Fibroblast of peridontal ligament (primary cell): ENCODE measurements around the gene RNF217.
A peak's percentile ranks its signal among the peaks of the same experiment; 100 is the strongest.
"Not testable (repeated sequence)": the region's sequence is repeated elsewhere in the genome, so short reads cannot be mapped to it uniquely, and the experiment has no call there.

Experiments used
- DNase-seq: peaks from one replicate; pipeline ENCODE4 v3.0.0-alpha.2; 2010; ENCODE audit errors: extremely low read depth

The RNF217 gene

DNA sequence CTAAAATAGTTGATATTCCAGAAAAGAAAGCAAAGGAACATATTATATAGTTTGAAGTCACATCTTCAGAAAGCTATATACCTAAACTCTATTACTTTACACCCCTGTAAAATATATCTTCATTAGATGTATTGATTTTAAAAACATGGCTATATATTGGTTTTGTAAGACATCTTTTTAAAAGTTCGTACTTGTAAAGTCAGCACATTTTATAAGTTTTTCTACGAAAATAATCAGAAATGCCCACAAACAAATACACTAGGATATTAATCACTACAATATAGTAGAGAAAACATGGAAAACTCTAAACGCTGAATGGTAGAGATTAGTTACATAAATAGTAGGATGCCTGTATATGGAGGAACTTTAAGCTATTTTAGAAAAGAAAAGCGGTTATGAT lies 52.9 kb downstream of the RNF217 start:
- no peak for DNase-seq

DNA sequence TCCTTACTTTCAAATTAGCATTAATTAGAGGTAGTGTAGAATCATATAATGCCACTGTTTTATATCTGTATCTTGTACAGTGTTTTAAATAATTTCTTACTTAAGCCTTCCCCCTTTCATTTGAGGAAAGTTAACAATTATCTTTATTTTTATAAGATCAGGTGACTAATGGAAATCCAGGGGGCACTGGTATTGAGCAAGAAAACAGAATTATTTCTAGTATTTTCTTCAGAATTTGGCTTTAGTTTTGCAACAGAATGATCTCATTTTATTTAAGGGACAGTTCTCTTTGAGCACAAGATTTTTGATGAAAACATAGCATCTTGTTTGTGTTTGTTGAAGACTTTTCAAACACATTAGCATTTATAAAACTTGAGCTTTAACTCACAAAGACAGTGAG lies 55.9 kb downstream of the RNF217 start:
- DNase-seq = no peak

DNA sequence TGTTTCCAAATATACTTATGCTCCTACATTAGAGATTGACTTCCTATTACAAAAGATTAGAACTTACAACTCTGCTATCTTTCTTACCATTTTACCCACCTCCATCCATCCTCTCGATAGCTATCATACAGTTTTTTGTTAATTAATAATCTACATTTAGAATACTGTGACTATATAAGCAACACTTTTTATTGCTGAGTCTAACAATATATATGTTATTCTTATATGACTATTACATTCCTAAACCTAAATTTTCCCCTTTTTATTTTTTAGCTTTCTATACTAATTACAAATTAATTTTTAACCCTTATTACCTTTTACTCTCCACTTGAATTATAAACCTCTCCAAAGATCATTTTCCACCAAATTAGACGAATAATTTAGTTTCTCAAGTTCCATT lies 57.0 kb downstream of the RNF217 start:
- DNase-seq = no peak

DNA sequence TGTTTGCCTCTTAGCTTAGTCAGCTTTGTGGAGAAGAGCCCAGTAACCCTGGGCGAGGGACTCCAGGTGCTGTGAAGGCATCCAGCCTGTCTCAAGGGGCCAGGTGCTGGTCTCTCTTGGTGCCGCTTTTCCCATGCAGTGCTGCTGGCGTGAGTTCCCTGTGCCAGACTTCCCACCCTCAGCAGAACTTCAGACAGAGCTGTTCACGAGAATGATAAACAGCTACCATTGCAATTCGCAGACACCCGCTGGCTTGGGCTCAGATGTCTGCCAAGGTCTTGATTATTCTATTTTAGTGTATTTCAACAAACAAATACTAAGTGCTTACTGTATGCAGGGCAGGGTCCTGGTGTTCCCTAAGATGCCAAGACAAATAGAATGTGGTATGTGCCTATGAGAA lies 57.7 kb downstream of the RNF217 start:
- DNase-seq = no peak

DNA sequence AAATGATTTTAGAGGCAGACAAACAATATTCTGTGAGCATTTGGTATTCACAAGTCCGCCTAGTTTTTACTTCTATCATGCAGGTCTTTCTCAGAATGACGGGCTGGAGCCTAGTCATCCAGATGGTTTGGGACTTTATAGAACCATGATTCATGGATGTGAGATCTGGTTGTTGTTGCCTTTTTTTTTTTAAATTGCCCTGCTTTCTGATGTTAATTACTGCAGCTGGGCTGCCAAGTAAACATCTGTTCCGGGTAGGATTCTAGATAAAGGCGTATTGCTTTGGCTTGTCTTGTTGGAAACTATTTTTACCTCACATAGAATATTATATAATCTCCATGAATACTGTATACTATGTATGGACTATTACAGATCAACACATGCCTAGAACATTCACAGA lies 58.1 kb downstream of the RNF217 start:
- DNase-seq = peak; percentile 80

DNA sequence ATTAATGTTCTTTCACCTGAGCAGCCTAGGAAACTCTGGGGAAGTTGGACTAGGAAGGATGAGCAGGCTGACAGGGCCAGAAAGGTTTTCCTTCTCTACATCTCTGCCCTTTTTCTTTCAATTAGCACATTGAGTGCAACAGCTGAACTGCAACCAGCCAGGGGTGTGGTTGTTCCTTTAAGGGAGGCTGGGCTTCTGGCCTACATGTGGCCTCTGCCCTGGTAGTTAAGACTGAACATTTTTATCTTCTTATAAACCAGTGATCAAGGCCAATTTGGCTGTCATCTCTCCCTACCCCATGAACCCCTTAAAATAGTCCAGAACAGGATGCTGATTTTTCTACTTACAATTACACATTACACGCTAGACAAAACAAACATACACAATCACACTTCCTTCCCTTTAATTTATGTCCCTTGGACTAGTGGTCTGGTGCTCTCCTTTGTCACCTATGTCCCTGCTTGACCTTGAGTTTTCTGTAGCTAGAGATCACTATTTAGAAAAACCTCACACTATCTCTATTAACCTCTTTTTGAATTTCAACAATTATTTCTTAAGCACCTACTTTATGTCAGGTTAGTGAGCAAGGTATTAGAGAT lies 60.3 kb downstream of the RNF217 start:
- DNase-seq = peak; percentile 21

DNA sequence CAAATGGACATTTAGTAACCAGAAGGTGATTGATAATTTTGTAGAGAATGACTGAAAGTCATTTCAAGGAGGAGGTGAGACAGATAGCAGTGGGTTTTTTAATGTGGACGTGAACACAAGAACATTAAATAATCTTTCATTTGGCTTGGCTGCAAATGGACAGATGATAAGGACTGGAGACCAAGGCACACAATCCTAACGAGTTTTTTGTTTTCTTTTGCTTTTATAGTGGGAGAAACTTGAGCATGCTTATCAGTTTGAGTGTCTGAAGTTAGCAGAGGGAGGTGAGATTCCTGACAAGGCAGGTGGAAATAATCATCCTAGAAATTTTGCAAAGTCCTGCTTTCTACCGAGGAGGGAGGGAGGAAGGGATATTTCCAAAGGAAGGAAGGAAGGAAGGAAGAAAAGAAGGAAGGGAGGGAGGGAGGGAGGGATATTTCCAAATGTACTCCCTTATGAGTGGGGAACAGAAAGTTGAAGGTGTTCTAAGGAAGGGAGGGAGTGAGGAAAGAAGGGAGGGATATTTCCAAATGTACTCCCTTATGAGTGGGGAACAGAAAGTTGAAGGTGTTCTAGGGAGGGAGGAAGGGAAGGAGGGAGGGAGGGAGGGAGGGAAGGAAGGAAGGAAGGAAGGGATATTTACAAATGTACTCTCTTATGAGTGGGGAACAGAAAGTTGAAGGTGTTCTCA lies 63.1 kb downstream of the RNF217 start:
- DNase-seq = no peak

DNA sequence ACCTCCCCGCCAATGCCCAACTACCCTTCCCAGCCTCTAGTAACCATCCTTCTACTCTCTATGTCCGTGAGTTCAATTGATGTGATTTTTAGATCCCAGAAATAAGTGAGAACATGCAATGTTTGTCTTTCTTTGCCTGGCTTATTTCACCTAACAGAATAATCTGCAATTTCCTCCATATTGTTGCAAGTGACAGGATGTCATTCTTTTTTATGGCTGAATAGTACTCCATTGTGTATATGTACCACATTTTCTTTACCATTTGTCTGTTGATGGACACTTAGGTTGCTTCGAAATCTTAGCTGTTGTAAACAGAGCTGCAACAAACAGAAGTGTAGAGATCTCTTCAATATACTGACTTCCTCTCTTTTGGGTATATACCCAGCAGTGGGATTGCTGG lies 65.0 kb downstream of the RNF217 start:
- DNase-seq = no peak

DNA sequence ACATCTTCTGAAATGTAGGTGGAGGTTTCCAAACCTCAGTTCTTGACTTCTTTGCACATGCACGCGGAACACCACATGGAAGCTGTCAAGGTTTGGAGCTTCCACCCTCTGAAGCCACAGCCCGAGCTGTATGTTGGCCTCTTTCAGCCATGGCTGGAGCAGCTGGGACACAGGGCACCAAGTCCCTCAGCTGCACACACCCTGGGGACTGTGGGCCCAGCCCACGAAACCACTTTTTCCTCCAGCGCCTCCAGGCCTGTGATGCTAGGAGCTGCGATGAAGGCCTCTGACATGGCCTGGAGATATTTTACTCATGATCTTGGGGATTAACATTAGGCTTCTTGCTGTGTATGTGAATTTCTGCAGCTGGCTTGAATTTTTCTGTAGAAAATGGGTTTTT lies 68.7 kb downstream of the RNF217 start:
- DNase-seq = no peak

DNA sequence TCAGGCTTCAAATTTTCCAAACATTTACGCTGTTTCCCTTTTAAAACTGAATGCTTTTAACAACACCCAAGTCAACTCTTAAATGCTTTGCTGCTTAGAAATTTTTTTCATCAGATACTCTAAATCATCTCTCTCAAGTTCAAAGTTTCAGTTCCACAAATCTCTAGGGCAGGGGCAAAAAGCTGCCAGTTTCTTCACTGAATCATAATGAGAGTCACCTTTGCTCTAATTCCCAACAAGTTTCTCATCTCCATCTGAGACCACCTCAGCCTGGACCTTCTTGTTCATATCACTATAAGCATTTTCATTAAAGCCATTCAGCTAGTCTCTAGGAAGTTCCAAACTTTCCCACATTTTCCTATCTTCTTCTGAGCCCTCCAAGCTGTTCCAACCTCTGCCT lies 69.1 kb downstream of the RNF217 start:
- no peak for DNase-seq

DNA sequence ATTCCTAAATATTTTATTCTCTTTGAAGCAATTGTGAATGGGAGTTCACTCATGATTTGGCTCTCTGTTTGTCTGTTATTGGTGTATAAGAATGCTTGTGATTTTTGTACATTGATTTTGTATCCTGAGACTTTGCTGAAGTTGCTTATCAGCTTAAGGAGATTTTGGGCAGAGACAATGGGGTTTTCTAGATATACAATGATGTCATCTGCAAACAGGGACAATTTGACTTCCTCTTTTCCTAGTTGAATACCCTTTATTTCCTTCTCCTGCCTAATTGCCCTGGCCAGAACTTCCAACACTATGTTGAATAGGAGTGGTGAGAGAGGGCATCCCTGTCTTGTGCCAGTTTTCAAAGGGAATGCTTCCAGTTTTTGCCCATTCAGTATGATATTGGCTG lies 72.7 kb downstream of the RNF217 start:
- DNase-seq = not testable (repeated sequence)

DNA sequence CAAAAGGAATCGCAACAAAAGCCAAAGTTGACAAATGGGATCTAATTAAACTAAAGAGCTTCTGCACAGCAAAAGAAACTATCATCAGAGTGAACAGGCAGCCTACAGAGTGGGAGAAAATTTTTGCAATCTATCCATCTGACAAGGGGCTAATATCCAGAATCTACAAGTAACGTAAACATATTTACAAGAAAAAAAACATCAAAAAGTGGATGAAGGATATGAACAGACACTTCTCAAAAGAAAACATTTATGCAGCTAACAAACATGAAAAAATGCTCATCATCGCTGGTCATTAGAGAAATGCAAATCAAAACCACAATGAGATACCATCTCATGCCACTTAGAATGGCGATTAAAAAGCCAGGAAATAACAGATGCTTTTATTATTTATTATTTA lies 74.2 kb downstream of the RNF217 start:
- DNase-seq = not testable (repeated sequence)

DNA sequence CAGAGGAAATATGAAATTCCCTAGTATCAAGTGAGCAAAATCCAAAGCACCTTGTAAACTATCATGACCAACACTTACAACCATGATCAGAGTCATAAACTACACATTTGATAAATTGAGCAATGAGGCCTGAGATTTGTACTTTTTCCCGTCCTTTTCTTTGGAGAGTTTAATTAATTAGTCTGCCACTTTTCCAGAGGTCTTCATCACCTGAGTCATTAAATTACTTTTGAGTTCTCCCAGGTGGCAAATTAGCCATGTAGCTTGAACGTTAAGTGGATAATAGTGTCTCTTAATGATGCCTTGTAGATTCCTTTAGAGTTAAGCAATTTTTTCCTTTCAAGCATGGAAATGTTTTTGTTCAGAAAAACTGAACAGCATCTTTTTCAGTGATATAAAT lies 75.6 kb downstream of the RNF217 start:
- no peak for DNase-seq

DNA sequence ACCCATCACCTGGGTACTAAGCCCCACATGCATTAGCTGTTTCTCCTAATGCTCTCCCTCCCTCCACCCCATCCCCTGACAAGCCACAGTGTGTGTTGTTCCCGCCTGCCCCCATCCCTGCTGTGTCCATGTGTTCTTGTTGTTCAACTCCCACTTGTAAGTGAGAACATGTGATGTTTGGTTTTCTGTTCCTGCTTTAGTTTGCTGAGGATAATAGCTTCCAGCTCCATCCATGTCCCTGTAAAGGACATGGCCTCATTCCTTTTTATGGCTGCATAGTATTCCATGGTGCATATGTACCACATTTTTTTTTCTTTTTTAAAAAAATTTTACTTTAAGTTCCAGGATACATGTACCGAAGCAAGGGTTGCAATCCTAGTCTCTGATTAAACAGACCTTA lies 76.7 kb downstream of the RNF217 start:
- no peak for DNase-seq

DNA sequence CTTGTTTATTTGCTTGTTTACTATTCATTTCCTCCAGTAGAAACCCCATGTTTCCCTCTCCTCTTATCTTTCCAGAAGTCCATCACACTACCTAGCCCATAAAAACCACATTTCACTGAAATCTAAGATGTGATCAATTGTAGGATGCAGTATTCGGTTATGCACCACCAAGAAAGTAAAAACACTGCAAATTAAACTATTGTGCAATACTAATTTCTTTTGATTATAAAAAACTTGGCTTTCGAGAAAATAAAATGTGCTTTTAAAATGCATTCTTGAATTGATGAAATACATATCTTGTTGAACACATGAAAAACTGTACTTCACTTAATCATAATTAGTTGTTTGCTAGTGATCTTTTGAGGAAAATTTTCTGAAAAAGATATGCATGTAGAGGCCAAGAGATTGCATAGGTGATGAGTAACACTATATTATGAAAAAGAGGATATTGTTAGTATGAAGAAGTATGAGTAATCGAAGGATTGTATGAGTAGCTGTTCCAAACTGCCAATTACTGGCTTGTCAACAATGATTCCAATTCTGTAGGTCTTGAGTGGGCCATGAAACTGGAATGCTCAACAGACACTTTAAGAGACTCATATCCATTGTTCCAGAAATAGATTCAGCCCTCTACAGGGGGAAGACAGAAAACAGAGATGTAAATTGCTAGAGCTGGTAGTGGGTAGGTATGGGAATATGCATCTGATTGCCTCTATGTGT lies 79.7 kb downstream of the RNF217 start:
- DNase-seq = peak; percentile 73

DNA sequence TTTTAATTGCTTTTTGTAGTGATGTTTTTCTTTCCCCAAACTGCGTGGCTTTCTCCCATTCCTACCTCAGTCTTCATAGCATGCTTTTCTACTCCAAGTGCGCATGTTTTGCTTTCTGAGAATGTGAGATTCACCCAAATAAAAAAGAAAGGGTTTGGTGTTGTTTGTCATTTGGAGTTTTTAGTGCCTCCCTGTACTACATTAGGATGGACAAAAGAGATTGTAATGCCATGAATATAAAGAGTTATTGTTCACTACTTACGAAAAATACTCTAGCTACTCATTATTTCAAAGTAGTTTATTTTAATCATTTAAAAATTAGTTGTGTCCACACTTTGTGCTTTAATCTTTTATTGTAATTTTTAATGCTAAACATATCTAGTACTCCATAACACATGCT lies 81.8 kb downstream of the RNF217 start:
- DNase-seq = no peak

DNA sequence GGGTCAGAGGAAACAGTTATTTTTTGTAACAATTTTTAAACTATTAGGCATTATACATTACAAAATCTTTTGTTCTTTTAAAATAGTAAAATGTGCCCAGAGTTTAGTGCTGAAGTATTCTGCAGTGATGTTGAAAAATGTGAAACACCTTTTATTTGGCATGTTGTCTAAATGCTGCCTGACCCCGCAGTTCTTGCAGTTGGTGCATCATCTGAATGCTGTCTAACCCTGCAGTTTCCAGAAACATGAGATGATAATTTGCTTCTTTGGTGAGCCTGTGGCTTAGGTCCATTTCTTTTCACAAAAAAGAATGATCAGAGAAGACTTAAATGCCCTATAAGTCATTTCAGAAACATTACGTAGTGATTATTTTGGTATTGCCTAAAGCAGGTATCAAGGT lies 82.4 kb downstream of the RNF217 start:
- no peak for DNase-seq

DNA sequence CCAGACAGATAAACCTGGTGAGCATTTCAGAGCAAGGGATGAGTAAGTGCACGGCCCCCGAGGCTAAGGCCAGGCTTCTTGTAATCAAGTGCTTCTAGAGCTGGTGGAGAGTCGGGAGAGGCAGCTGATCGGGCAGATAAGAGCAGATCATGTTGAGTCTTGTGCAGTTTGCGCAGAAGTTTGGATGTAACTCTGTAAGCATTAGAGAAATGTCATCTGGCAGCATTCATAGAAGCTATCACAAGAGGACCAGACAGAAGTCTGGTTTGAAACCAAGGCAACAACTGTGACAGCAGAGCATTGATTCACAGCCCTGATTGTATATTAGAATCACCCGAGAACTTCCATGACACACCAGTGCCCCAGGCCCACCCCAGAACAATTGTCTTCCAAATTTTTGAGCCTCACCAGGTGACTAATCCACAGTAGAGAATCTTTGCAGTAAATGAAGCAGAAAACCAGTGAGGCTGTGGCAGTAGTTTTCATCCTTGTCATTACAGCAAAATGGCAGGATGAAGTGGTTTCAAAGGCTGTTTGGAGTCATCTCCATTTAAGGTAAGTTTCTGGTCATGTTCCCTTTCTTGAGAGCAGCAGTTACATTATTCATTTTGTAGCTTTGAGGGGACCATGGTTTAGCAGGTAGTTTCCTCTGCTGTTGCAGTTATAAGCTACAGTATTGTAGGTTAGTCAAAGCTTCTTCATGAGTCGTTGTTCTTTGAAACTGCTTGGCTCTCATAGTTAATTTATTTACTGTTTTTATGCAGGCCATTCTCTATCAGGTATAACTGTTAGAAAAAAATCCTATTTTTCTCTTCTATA lies 84.1 kb downstream of the RNF217 start:
- no peak for DNase-seq

DNA sequence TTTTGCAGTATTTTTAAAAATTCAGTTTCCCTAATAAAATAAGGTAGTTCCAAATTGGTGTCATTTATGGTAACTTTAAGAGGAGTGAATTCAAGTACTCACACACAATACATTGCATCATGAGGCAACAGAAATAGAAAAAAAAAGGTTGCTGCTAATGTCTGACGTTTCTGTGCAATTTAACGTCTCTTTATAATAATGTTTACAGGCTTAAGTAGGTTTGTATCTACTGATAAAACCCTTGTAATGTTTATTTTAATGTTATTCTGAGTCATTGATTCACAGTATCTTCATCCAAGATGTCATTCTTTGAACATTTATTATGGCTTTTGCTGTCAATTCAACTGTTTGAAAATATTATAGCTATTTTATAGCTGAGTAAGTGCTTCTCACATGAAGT lies 86.0 kb downstream of the RNF217 start:
- DNase-seq = no peak

DNA sequence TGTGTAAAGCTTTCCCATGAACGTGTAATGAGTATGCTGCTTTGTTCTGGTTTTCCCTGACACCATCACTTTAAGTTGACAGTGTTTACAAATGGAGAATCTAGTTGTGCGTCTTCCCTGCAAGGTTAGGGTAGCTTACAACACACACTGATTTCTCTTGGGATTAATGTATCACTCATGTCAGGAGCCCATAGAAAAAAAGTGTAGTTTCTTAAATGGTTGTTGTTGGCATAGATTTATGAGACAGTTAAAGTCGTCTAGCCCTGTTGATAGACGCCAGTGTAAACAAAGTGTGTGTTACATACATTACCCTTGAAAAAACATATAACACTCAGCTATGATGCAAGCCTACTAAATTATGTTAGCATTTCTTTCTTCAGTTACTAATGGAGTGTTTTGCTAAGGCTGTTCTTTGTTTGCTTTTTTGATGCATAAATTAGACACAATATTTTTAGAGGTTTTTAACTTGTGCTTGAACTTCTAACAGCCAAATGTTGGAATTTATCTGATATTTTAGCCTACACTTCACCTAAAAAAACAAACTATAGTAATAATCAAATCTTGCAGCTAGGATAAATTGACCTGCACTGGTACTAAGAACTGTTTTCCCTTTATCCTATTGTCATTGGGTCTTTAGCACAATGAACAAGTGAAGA lies 88.6 kb downstream of the RNF217 start:
- no peak for DNase-seq

DNA sequence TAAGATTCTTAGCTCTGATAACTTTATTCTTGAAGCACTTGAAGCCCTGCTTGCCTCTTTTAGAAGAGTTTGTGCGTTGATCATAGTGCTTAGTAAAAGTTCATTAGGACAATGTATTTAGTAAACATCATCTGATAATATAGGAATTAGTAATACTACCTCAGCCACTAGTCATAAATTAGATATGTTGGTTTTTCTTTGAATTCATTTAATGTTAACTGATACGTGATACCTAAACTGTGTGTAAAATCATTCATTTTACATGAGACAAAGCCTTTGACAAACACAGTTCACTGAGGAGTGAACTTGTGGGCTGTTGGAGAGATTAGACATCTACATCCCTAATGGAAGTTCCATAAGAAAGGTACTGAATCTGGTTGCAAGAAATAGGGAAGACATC lies 91.6 kb downstream of the RNF217 start:
- DNase-seq = no peak

DNA sequence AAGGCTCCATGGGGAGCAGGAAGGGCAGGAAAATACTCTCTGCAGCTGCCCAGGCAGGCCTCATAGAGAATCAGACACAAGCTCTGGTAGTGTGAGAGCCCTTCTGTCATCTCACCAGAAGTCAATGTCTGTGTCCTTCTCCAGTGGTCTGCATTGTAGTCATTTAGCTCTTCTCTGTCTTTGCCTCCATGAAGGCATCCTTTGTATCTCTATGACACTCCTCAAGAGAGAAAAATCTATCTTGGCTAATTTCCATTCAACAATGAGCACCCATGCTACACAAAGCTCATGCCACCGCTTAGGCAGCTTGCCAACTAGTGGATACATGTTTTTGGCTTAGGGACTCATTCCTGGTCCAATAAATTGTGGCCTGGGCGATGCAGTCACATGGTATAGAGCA lies 92.1 kb downstream of the RNF217 start:
- DNase-seq = no peak
